Activated CD4-positive, CD25-positive, alpha-beta regulatory T cell (primary cell): Measurements from ENCODE around the gene ABCC11.
"Not testable (repeated sequence)": the region's sequence is repeated elsewhere in the genome, so short reads cannot be mapped to it uniquely, and the experiment has no call there.

ENCODE experiments used
- DNase-seq, 4 experiments: peaks; one replicate each; lab custom pipeline; 2025; lab: John Stamatoyannopoulos, UW

ABCC11 gene

GRCh38 chr16:48246066-48246465, 1.3 kb downstream of the ABCC11 start:
- no peak for DNase-seq

DNA sequence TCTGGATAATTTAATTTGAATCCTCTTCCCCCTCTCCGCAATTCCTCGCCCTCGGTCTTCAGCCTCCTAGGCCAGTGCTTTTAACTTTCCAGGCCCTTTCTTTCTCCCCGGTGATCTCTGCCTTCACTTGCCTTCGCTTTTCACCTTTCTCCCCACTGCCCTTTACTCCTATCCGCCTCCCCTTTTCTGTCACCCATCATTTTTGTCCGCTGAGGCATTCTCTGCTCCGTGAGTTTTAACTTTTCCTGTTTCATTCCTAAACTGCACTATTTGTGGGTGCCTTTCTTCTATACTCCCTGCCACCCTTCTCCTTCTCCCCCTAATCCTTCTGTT, 2.5 kb downstream of the ABCC11 start:
- no peak for DNase-seq

DNA sequence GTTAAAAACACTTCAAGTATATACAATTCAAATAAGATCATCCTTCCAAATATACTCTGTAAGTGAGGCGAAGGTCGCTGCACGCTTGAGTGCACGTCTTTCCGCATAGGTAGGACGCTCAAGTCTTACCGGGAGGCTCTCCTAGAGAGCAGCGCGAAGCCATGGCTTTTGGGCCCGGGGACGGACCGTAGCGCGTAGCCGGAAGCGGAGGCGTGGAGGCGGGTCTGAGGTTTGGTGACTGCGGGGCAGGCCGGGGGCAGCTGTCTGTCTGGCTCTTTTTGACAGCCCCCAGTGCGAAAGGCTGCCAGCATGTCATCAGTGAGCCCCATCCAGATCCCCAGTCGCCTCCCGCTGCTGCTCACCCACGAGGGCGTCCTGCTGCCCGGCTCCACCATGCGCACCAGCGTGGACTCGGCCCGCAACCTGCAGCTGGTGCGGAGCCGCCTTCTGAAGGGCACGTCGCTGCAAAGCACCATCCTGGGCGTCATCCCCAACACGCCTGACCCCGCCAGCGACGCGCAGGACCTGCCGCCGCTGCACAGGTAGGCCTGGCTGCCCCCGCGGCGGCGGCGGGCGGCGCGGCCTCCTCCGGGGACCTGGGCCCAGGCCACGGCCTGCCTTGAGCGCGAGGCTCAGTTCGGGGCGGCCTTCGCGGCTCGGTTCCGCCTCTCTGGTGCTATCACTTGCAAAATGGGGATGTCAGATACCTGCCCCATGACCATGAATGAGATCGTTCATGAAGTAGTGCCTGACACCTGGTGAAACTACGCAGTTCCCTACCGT, 3.1 kb downstream of the ABCC11 start, which contains the start of gene LONP2:
Gene LONP2, plus strand, starts transcription at position 221 of the 783 bp plus-strand sequence. Its CDS starts 89 bp downstream, at position 310.
- peak; percentile 75 to 84 (median 82) for DNase-seq

DNA sequence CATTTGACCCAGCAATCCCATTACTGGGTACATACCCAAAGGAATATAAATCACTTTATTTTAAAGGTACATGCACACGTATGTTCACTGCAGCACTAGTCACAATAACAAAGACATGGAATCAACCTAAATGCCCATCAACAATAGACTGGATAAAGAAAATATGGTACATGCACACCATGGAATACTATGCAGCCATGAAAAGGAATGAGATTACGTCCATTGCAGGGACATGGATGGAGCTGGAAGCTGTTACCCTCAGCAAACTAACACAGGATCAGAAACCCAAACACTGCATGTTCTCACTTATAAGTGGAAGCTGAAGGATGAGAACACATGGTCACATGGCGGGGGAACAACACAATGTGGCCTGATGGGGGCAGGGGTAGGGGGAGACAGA, 7.2 kb downstream of the ABCC11 start:
- DNase-seq, result not testable (repeated sequence)

- DNase-seq, result no peak
Measured at GRCh38 chr16:48236286-48236685, 11.1 kb downstream of the ABCC11 start.

DNA sequence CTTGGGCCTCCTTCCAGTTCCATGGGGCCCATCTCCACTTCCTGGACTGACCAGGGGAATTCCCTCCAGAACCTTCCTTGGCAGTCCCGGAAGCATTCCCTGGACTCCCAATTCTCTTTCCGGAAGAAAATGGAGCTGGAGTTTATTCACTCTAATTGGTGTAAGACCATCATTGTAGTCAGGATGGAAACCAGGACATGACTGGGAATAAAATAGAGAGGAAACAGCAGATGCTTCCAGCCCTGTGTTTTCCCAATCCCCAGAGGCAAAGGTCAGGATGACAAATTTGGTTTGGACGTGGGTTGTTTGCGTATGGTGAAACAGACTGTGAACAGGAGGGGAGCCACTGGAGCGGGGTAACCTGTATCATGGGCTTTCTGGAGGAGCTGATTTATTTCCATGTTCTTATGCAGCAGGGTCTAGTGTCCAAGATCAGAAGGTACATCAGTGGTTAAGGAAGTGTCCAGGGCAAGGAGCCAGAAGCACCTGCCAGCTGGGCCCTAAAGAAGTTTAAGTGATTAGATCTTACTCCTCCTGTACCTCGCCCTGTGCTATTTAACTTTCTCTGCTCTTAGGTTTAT, 11.7 kb downstream of the ABCC11 start:
- no peak for DNase-seq

DNA sequence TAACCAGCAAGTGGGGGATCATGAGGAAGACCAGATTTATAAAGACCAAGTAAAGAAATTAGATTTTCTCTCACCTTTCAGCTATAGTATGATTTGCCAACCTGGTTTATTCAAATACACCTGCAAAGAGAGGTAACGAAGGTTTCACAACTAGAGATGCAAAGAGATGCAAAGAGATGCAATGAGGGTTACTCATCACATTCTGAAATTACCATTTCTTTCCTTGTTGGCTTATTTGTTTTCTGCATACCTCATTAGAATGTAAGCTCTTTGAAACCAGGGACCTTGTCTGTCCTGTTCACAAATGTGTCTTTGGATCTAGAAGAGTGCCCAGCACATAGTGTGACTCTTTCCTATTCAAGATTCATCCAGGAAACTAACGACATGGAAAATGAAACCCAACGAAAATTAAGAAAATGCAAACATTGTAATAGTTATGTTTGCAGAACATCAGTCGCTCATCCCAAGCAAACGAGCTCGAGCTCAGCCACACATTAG, 12.2 kb downstream of the ABCC11 start:
- no peak for DNase-seq

DNA sequence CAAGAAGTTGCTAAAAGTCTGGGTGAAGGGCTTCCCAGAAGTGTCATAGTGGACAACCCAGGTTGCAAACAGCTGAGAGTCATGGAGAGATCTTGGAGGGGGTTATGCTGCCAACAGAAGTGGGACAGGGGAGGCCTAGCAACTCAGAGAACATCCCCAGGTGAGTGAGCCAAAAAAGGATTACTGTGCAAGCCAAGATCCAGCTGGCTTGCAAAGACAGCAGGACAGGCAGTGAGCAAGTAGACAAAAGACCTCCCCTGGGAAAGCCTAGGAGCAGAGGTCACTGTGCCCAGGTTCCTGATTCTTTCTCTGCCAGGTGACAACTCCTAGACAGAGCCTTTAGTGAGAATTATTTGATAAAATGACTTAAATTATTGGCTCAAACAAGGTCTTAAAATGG, 12.7 kb downstream of the ABCC11 start:
- DNase-seq, result no peak

DNA sequence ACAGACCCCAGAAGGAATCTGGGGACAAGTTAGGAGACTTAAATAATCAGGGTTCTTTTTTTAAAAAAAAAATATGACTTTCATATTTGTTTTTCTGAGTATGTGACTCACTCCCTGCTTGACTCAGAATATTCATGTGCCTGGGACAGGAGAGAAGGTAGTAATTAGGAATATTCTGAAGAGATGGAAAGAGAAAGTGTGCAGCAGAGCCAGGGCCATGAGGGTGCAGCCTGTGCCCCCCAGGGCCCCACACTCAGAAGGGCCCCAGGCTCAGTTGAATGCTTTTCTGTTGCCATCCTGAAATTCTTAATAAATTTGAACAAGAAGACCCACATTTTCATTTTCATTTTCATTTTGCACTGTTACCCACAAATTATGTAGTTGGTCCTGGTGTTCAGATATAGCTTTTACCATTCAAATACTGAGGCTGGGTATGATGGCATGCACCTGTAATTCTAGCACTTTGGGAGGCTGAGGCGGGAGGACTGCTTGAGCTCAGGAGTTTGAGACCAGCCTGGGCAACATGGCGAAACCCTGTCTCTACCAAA, 14.8 kb downstream of the ABCC11 start:
- no peak for DNase-seq

DNA sequence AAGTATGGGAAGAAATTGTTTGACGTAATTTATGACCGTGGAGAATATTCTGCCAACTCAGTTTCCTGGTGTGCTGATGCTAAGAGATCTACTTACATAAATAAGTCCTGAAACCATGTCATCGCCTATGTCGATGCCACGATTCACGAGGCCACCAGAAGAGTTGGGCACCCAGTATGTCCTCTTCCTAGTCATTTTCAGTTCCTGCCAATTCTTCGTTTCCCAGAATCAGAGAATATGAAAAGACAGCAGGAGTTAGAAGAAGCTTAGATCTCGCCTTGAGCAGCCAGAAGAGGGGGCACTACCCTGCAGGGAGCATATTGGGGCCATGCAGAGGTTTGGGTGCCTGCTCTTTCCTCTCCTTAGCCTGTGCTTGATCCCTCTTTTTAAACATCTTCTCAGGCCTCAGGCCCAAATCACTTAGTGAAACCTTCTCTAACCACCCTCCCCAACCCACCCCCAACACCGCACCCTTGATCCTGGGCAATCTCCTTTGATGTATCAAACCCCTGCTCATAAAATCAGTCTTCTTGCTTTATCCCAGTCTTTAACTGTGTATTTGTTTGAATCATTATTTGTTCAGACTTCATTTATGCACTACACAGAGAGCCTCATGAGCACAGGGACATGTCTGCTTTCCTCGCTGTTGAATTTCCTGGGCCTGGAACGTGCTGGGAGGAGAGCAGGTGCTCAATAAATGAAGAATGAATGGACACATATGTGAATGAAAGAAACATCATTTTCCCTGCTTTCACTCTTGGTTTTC, 15.4 kb downstream of the ABCC11 start:
- no peak for DNase-seq

GRCh38 chr16:48225456-48225855, 21.9 kb downstream of the ABCC11 start:
- no peak for DNase-seq

GRCh38 chr16:48223490-48223889, 23.8 kb downstream of the ABCC11 start:
- no peak for DNase-seq

GRCh38 chr16:48220891-48221290, 26.4 kb downstream of the ABCC11 start:
- DNase-seq, result no peak

DNA sequence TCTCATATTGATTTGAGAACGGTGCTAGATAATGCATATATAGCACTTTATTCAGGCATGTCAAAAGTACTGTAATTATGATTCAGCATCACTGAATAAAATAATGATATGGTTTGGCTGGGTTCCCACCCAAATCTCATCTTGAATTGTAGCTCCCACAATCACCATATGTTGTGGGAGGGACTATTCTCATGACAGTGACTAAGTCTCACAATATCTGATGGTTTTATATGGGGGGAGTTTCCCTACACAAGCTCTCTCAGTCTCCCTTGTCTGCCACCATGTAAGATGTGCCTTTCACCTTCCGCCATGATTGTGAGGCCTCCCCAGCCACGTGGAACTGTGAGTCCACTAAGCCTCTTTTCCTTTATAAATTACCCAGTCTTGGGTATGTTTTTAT, 28.9 kb downstream of the ABCC11 start:
- no peak for DNase-seq

DNA sequence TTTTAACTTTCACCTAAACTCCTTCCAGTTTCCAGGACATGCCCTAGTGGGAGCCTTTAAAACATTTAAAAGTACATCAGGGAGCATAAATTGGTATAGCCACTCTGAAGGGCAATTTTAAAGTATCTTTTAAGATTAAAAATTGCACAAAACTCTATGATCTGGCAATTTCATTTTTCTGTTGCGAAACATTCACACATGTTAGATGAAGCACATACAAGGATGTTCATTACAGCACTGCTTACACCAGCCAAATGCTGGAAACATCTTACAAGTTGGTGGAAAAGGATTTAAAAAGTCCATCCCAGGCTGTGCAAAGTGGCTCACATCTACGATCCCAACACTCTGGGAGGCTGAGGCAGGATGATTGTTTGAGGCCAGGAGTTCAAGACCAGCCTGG, 29.6 kb downstream of the ABCC11 start:
- no peak for DNase-seq

DNA sequence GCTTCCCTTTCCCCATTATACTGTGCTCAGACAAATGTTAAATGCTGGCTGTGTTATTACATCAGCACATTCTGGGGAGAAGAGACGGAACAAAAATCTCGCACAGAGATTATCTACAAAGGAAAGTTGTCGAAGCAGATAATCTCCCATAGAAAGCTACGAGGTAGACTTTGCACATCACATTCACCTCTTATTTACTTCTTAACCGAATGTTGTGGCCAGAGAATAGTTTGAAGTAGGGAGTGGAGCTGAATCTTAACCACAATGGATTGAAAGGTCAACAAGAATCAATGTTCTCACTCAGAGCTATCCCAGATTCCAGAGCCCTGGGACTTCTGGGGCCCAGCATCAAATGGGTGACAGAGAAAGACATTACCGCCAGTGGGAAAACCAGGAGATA, 31.6 kb downstream of the ABCC11 start:
- no peak for DNase-seq

DNA sequence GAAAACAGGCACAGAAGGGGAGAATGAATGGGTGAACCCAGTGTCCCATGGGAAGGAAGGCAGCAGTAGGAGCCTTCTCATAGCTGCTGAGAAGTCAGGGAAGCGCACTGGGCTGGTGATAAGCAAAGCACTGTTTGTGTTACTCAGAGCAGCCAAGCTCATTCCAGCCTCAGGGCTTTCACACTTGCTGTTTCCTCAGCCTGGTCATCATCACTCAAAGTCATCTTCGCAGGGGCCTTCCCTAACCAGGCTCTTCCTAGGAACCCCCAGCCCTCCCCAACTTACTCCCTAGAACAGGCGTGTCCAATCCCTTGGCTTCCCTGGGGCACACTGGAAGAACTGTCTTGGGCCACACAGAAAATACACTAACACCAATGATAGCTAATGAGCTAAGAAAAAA, 35.3 kb downstream of the ABCC11 start:
- no peak for DNase-seq

DNA sequence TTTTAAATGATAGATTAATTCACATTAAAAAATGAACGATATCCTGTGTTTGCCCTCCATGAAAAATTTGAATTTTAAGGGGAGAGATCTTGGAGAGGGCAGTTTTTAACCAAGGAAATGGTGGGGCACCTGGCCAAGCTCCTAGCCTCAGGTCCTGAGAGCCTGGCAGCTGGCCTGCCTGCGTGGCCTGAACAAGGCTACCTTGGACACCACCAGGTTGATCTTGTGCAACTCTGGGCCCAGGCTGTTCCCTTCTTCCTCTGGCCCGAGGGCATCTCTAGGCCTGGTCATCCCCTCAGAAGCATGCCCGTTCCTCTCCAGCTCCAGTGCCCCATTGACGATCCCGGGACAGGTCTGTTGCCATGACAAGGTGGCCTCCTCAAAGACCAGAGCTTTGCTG, 36.6 kb downstream of the ABCC11 start:
- DNase-seq, result no peak

DNA sequence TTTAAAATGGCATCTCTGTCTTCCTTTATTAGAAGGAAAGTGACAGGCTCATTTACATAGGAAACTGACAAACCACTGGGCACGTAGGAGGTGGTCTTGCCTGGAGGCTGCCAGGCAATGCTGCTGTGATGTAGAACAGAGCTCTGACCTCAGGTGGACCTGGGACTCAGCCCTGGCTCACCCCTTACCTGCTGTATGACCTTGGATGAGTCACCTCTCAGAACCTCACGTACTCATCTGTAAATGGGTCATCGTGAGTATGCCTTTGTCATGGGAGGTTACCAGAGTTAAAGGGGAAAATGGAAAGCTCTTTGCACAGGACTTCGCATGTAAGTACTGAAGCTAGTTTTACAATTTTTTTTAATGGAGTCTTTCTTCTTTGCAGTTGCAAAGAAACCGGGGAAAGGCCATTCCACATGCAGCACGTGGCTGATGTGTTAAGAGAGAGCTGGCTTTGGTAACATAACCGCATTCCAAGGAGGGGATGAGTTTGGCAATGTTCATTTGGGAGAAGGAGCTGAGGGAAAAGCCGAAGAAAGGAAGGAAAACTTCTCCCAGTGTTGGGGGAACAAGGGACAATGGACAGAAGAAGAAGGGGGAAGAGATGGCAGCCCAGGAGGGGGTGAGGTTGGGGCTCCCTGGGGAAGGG, 40.6 kb downstream of the ABCC11 start:
- DNase-seq, result no peak

- DNase-seq, result no peak
Measured at GRCh38 chr16:48204825-48205151, 42.6 kb downstream of the ABCC11 start.

DNA sequence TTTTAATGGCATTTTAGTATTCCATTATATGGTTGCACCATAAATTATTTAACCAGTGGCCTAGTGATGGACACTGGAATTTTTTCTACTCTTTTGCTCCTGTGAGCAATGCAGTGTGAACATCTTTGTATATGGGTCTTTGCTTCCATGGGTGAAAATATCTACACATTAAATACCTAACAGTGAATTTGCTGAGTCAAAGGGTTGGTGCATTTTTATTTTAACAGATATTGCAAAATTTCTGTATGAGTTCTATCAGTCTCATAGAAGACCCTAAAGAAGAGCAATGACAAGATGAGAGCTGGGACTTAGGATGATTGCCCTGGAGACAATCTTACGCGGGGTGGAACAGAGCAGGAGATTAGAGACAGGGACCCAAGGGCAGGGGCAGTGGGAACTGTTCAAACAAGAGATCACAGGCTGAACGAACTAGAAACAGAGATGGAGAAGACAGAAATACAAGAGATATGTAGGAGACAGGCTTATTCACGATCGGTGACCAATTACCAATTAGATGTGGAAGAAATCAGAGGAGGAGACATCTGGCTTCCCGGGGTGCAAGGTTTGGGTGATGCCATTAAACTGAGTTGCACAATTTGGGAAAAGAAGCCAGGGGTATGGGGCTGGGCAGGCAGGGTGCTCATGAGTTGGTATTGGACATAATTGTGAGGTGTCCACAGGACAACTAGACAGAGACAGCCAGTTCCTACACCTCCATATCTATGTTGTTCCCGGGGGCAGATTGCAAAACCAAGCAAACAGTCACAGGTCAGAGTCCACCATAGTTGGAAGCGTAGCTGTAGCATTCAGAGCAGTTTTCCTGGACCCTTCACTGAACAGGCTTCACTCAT, 43.1 kb downstream of the ABCC11 start:
- DNase-seq, result no peak
